GM18505 (cell line): Measurements from ENCODE around the gene OLFM2.
"Not testable (repeated sequence)": the region's sequence is repeated elsewhere in the genome, so short reads cannot be mapped to it uniquely, and the experiment has no call there.

Experiments
- ATAC-seq: cut with Tn5 transposase; IDR thresholded peaks from one replicate; pipeline ENCODE4 v1.9.1; 2021; ENCODE audit not compliant: unreplicated experiment
- POLR2A ChIP-seq: IDR thresholded peaks from 4 replicates; pipeline ENCODE4 v1.6.1; 2011; ENCODE audit warnings: borderline replicate concordance; ENCODE audit not compliant: insufficient read depth, insufficient read length; ENCODE audit errors: extremely low read depth

The OLFM2 gene

GRCh38 chr19:9856609-9857008 is 79.7 kb downstream of the OLFM2 start:
- no peak for TF ChIP-seq POLR2A
- no peak for ATAC-seq

GRCh38 chr19:9854282-9854846 is 82.0 kb downstream of the OLFM2 start:
- ATAC-seq, result no peak
- TF ChIP-seq POLR2A, result no peak

GRCh38 chr19:9850235-9850959 is 85.9 kb downstream of the OLFM2 start:
- TF ChIP-seq POLR2A, result no peak

GRCh38 chr19:9849791-9850190 is 86.5 kb downstream of the OLFM2 start:
- no peak for TF ChIP-seq POLR2A
- no peak for ATAC-seq

More at GRCh38 chr19:9850235-9850959, 85.9 kb downstream of the OLFM2 start:
- no peak for ATAC-seq

- no peak for TF ChIP-seq POLR2A
Measured at GRCh38 chr19:9848762-9849161, 87.6 kb downstream of the OLFM2 start.

GRCh38 chr19:9848060-9848459 is 88.3 kb downstream of the OLFM2 start:
- ATAC-seq, result no peak
- TF ChIP-seq POLR2A, result no peak

More at GRCh38 chr19:9848762-9849161, 87.6 kb downstream of the OLFM2 start:
- ATAC-seq, result no peak

DNA sequence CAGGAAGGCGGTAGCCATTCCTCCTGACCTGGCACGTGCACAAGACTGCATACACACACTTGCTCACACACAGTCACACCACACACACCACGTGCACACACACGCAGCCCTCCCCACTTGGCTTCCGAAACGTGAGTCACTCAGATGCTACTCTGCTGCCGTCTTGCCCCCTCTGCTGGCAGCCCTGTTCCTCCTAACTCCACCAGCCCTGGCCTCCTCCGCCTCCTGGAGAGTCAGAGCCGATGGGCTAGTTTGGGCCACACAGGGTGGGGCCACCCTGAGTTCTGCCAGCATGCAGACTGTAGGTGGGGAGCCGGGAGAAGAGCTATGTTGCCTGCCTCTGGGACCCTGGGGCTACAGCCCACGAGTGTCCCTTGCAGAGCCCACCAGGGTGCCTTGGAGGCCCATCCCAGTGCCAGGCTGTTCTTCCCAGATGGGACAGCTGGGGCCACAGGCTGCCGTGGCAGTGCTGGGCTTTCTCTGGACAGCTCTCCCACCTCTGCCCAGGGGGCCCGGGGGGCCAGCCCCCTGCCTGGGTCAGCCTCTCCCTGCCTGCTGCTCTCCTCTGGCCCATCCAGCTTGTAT is 89.1 kb downstream of the OLFM2 start:
- no peak for ATAC-seq

GRCh38 chr19:9843626-9844273 is 92.6 kb downstream of the OLFM2 start:
- not testable (repeated sequence) for ATAC-seq

More for the DNA sequence above, 89.1 kb downstream of the OLFM2 start:
- no peak for TF ChIP-seq POLR2A

DNA sequence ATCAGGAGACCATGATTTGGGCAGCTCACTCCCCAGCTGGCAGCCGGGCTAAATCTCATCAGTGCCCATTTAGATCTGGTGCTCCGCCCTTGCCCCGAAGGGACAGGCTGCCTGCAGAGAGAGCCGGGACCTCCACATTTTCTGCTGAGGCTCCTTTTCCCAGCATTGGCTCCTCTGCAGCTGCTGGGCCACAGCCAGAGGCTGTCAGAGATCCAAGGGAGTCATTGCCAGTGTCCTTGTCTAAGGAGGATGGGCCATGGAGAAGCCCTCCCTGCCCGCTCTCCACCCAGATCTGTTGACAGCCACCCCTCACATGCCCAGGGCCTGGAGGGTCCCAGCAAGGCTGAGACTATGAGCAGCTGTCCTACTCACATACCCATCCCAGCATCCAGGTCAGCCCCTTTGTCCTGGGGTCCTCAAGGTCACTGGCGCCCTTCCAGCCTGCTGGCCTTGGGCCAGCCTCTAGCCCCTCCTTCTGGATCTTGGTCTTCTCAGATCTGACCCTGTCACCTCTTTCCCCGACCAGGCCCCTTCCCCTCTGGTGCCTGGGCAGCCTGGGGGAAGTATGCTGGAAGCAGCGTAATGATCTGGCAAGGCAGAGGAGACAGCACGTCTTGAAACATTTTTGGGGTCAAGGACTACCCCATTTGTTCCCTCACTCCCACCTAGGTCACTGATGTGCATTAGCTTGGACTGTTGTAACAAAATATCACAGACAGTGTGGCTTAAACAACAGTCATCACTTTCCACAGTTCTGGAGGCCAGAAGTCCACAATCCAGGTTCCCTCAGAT is 93.3 kb downstream of the OLFM2 start:
- TF ChIP-seq POLR2A, result no peak
- no peak for ATAC-seq

DNA sequence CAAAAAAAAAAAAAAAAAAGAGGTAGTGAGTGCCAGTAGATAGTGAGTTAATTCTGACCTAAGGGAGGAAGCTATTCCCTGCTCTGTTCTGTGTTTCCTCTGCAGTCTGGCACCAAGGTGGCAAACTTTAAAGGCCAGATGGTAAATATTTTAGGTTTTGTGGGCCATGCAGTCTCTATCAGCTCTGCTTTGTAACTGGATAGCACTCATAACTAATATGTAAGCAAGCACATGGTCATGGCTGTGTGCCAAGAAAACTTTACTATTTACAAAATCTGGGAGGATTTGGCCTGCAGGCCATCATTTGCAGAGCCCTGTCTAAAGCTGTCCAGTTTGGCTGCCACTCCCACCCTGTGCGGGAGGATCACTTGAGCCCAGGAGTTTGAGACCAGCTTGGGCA is 96.9 kb downstream of the OLFM2 start:
- no peak for TF ChIP-seq POLR2A
- no peak for ATAC-seq

DNA sequence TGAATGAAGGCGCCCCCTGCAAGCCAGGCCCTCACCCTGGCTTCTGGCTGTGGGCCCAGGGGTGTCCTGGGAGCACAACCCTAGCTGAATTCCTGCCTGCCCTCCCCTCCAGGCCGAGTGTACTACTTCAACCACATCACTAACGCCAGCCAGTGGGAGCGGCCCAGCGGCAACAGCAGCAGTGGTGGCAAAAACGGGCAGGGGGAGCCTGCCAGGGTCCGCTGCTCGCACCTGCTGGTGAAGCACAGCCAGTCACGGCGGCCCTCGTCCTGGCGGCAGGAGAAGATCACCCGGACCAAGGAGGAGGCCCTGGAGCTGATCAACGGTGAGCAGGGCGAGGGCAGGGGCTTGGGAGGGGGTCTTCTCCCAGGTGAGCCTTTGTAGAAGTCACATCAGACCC is 98.0 kb downstream of the OLFM2 start:
- no peak for ATAC-seq
- no peak for TF ChIP-seq POLR2A

DNA sequence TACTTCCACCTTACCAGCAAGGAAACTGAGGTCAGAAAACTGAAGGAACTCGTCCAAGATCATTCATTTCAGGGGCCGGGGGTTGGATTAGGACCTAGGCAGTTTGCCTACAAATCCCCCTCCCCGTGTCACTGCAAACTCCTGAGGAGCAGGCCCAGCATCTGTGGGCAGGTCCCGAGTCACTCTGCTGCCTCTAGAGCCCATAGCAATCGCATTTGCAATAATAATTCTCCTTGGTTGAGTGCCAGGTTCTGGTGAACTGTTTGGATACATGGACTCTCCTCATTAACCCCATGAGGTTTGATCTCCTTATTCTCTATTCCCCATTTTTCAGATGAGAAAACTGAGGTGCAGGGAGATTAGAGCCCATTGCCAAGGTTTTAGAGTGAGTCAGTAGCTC is 100.3 kb downstream of the OLFM2 start:
- no peak for TF ChIP-seq POLR2A
- no peak for ATAC-seq

GRCh38 chr19:9835507-9835949 is 100.8 kb downstream of the OLFM2 start:
- no peak for ATAC-seq
- TF ChIP-seq POLR2A, result no peak
